SK-N-SH treated with all-trans-retinoic acid at 6 μM for 48 hours (cell line): ENCODE measurements around the gene SSX2IP.

ENCODE experiments used
- ARNTL ChIP-seq: fragments of 450-650 bp; formaldehyde crosslinking; IDR thresholded peaks from 2 replicates; pipeline ENCODE4 v1.5.0; 2020; ENCODE audit warnings: low read depth, mild to moderate bottlenecking, moderate library complexity, borderline replicate concordance
- OSR1 ChIP-seq: fragments of 250-450 bp; sonication (Bioruptor Pico); IDR thresholded peaks from 2 replicates; pipeline ENCODE4 v1.8.0; 2022; ENCODE audit warnings: moderate library complexity, mild to moderate bottlenecking, inconsistent platforms
- PATZ1 ChIP-seq: fragments of 250-450 bp; sonication (Bioruptor Pico); IDR thresholded peaks from 2 replicates; pipeline ENCODE4 v1.8.0; 2020; ENCODE audit warnings: mild to moderate bottlenecking, moderate library complexity, borderline replicate concordance
- TCF4 ChIP-seq: fragments of 250-450 bp; sonication (Bioruptor Pico); IDR thresholded peaks from 2 replicates; pipeline ENCODE4 v1.8.0; 2021; ENCODE audit warnings: mild to moderate bottlenecking, moderate library complexity, borderline replicate concordance
- TSHZ2 ChIP-seq: fragments of 250-450 bp; sonication (Bioruptor Pico); IDR thresholded peaks from 2 replicates; pipeline ENCODE4 v1.5.0; 2020; ENCODE audit warnings: mild to moderate bottlenecking, moderate library complexity
- ZNF70 ChIP-seq: fragments of 450-650 bp; formaldehyde crosslinking; IDR thresholded peaks from 2 replicates; pipeline ENCODE4 v1.5.0; 2020; ENCODE audit warnings: mild to moderate bottlenecking, moderate library complexity

- TF ChIP-seq PATZ1 (CRISPR knock-in tag) (no peak), TCF4 (CRISPR knock-in tag) (no peak), ARNTL (CRISPR knock-in tag) (no peak), TSHZ2 (CRISPR knock-in tag) (no peak), OSR1 (CRISPR knock-in tag) (no peak), ZNF70 (CRISPR knock-in tag) (no peak)
These were observed 37.1 kb downstream of the SSX2IP start for GRCh38 chr1:84653130-84653677.
